Trophoblast cell (in vitro differentiated cells and primary cell): ENCODE measurements around the gene NAV3.

Source experiments
- DNase-seq, 2 donors: peaks; one replicate each; pipeline ENCODE4 v3.0.0-alpha.2; 2016
- H2AFZ ChIP-seq: 2 replicates; pipeline ENCODE4 v1.6.1; 2013; ENCODE audit warnings: low read length, moderate library complexity, mild to moderate bottlenecking; ENCODE audit not compliant: insufficient read depth, poor library complexity
- H2AK5ac ChIP-seq: 2 replicates; pipeline ENCODE4 v1.6.1; 2013; ENCODE audit warnings: mild to moderate bottlenecking, low read length
- H2BK120ac ChIP-seq: 2 replicates; pipeline ENCODE4 v1.6.1; 2013; ENCODE audit warnings: low read length, mild to moderate bottlenecking, moderate library complexity; ENCODE audit not compliant: insufficient read depth, poor library complexity
- H2BK12ac ChIP-seq: 2 replicates; pipeline ENCODE4 v1.6.1; 2013; ENCODE audit warnings: mild to moderate bottlenecking, low read length, moderate library complexity
- H2BK5ac ChIP-seq: 2 replicates; pipeline ENCODE4 v1.6.1; 2013; ENCODE audit warnings: low read length, low read depth, moderate library complexity, mild to moderate bottlenecking; ENCODE audit not compliant: poor library complexity
- H3K14ac ChIP-seq: 2 replicates; pipeline ENCODE4 v1.6.1; 2013; ENCODE audit warnings: mild to moderate bottlenecking, low read length
- H3K18ac ChIP-seq: 2 replicates; pipeline ENCODE4 v1.6.1; 2013; ENCODE audit warnings: mild to moderate bottlenecking, low read length
- H3K23ac ChIP-seq: 2 replicates; pipeline ENCODE4 v1.6.1; 2013; ENCODE audit warnings: low read length
- H3K27ac ChIP-seq: 2 replicates; pipeline ENCODE4 v1.5.1; 2013; ENCODE audit warnings: low read depth, mild to moderate bottlenecking, inconsistent platforms, low read length, moderate library complexity
- H3K27me3 ChIP-seq: 2 replicates; pipeline ENCODE4 v1.6.1; 2013; ENCODE audit warnings: inconsistent platforms, mild to moderate bottlenecking, low read length, moderate library complexity; ENCODE audit not compliant: insufficient read depth
- H3K36me3 ChIP-seq, 2 experiments: 1 replicate in 1 of 2; 2 replicates in 1 of 2; pipeline ENCODE4 v1.6.1; 2013; ENCODE audit warnings: low read length in 2 of 2, mild to moderate bottlenecking in 2 of 2, moderate library complexity in 1 of 2; ENCODE audit not compliant: insufficient read depth in 2 of 2, control insufficient read depth in 1 of 2
- H3K4ac ChIP-seq: 2 replicates; pipeline ENCODE4 v1.6.1; 2013; ENCODE audit warnings: low read depth, mild to moderate bottlenecking, low read length, moderate library complexity
- H3K4me1 ChIP-seq, 2 experiments: 1 replicate in 1 of 2; 2 replicates in 1 of 2; pipeline ENCODE4 v1.6.1; 2013; ENCODE audit warnings: low read length in 2 of 2, mild to moderate bottlenecking in 2 of 2, moderate library complexity in 1 of 2; ENCODE audit not compliant: insufficient read depth in 2 of 2, control insufficient read depth in 1 of 2
- H3K4me2 ChIP-seq: 2 replicates; pipeline ENCODE4 v1.6.1; 2013; ENCODE audit warnings: inconsistent platforms, mild to moderate bottlenecking, low read length, moderate library complexity
- H3K4me3 ChIP-seq: 2 replicates; pipeline ENCODE4 v1.5.1; 2013; ENCODE audit warnings: mild to moderate bottlenecking, low read depth, low read length, inconsistent platforms
- H3K79me1 ChIP-seq: one replicate; pipeline ENCODE4 v1.6.1; 2013; ENCODE audit warnings: low read length
- H3K79me2 ChIP-seq: 2 replicates; pipeline ENCODE4 v1.6.1; 2013; ENCODE audit warnings: low read length, mild to moderate bottlenecking; ENCODE audit not compliant: control insufficient read depth, insufficient read depth, poor library complexity
- H3K9ac ChIP-seq: 2 replicates; pipeline ENCODE4 v1.6.1; 2013; ENCODE audit warnings: mild to moderate bottlenecking, low read length
- H3K9me3 ChIP-seq: 2 replicates; pipeline ENCODE4 v1.6.1; 2013; ENCODE audit warnings: low read depth, mild to moderate bottlenecking, control low read depth, inconsistent platforms, low read length; ENCODE audit not compliant: insufficient read depth
- H4K12ac ChIP-seq: 2 replicates; pipeline ENCODE4 v1.6.1; 2013; ENCODE audit warnings: low read depth, mild to moderate bottlenecking, low read length, moderate library complexity
- H4K8ac ChIP-seq: 2 replicates; pipeline ENCODE4 v1.6.1; 2013; ENCODE audit warnings: low read depth, mild to moderate bottlenecking, low read length, moderate library complexity
- H4K91ac ChIP-seq: one replicate; pipeline ENCODE4 v1.6.1; 2013; ENCODE audit warnings: low read depth, mild to moderate bottlenecking, low read length, moderate library complexity
- WGBS: extraction: QIAGEN DNeasy Blood & Tissue Kit; methylation state at CpG from one replicate; pipeline ENCODE4 v1.1.7; 2013; ENCODE audit warnings: missing lambda C conversion rate; ENCODE audit not compliant: insufficient read length, insufficient coverage; ENCODE audit errors: extremely low coverage; 5-methylcytosine and 5-hydroxymethylcytosine counted together

Gene NAV3

DNA sequence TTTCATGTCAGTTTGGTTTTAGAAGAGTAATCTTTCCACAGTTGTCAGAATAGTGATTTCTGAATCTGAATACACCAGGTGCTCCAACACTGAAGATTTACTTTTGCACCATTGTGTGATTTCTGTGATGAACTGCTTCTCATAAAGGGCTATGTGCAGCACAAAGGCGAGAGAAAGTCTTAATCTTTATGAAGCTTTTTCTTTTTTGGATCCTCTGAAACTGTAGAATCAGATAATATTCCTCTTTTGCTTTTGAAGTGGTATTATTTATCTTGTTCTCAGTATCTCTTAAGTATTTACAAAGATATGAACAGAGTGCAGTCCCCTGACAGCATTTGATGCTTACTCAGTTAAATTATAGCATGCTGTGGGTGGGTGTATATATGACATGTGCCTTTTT, 207.8 kb downstream of the NAV3 start:
- Histone ChIP-seq H3K27me3 (no peaks in the 10 kb centered on the region), H2BK120ac (no peak overlapping the region), H3K79me2 (no peaks in the 10 kb centered on the region), H3K4me2 (no peak overlapping the region), H3K18ac (no peak overlapping the region), H2AK5ac (no peak overlapping the region), H3K9me3 (no peaks in the 10 kb centered on the region), H2AFZ (no peak overlapping the region), H3K23ac (no peak overlapping the region), H3K4me3 (no peak overlapping the region), H4K8ac (no peak overlapping the region), H3K9ac (no peak overlapping the region), H3K36me3 (no peaks in the 10 kb centered on the region), H4K91ac (no peak overlapping the region), H3K14ac (no peak overlapping the region), H3K4ac (no peak overlapping the region), H3K4me1 (no peaks in the 10 kb centered on the region), H3K27ac (no peak overlapping the region), H2BK5ac (no peak overlapping the region), H3K79me1 (no peaks in the 10 kb centered on the region), H2BK12ac (no peak overlapping the region), H4K12ac (no peak overlapping the region)
- no CpG with 5 or more reads among the region's 1 CpG for WGBS
- no peak for DNase-seq

DNA sequence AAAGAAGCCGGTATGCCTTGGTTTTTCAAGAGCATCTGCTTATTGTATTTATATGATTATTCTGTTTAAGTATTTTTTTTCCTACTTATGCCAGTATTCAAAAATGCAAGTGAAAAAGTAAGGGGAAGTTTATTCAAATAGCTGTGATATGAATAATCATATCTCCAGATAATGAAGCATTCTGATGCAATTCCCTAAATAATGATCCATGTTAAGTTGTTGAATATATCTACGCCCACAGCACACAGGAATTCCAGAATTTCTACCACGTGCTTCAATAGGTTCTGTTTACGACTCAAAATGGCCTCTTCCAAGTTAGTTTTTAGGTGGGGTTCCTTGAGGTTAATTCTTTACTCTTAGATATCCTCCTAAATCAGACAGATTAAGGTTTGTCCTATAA, 208.3 kb downstream of the NAV3 start:
- Histone ChIP-seq H3K4me1 (no peaks in the 10 kb centered on the region), H2BK5ac (no peak overlapping the region), H2AK5ac (no peak overlapping the region), H2BK12ac (no peak overlapping the region), H3K36me3 (no peaks in the 10 kb centered on the region), H2BK120ac (no peak overlapping the region), H3K27ac (no peak overlapping the region), H3K4me2 (no peak overlapping the region), H3K23ac (no peak overlapping the region), H4K91ac (no peak overlapping the region), H3K4me3 (no peak overlapping the region), H4K12ac (no peak overlapping the region), H3K14ac (no peak overlapping the region), H3K9me3 (no peaks in the 10 kb centered on the region), H3K9ac (no peak overlapping the region), H3K18ac (no peak overlapping the region), H4K8ac (no peak overlapping the region), H2AFZ (no peak overlapping the region), H3K79me2 (no peaks in the 10 kb centered on the region), H3K4ac (no peak overlapping the region), H3K79me1 (no peaks in the 10 kb centered on the region), H3K27me3 (no peaks in the 10 kb centered on the region)
- no CpG with 5 or more reads among the region's 4 CpGs for WGBS
- no peak for DNase-seq

DNA sequence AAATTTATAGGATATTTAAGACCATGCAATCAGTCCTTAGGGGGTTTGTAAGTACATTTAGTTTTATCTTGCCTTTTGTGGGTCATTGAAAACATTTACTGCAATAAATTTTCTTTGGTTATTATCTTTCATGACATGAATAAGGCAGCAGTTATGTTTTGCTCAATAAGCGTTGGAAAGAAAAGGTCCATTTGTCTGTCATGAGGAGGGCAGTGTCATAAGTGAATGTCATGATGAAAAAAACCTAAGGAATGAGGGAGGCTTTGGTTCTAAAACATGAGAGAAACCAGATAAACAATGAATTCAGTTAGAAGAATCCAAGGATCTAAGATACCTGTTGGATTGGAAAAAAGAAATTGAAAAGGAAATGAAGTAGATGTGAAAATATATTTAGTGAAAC, 209.4 kb downstream of the NAV3 start:
- H3K36me3 ChIP-seq = no peaks in the 10 kb centered on the region
- no peak overlapping the region for H2AK5ac ChIP-seq
- H3K4me2 ChIP-seq = no peak overlapping the region
- H3K27me3 ChIP-seq = no peaks in the 10 kb centered on the region
- no peak overlapping the region for H3K4me3 ChIP-seq
- no peak overlapping the region for H3K27ac ChIP-seq
- H4K12ac ChIP-seq = no peak overlapping the region
- no peak overlapping the region for H3K14ac ChIP-seq
- no peak overlapping the region for H3K4ac ChIP-seq
- no peaks in the 10 kb centered on the region for H3K4me1 ChIP-seq
- no peaks in the 10 kb centered on the region for H3K9me3 ChIP-seq
- no peak overlapping the region for H4K91ac ChIP-seq
- H2BK5ac ChIP-seq = no peak overlapping the region
- H3K23ac ChIP-seq = no peak overlapping the region
- no peak overlapping the region for H3K18ac ChIP-seq
- no peak overlapping the region for H2BK12ac ChIP-seq
- H4K8ac ChIP-seq = no peak overlapping the region
- no peak for DNase-seq
- no peak overlapping the region for H2AFZ ChIP-seq
- no peaks in the 10 kb centered on the region for H3K79me1 ChIP-seq
- H2BK120ac ChIP-seq = no peak overlapping the region
- H3K9ac ChIP-seq = no peak overlapping the region
- no CpG with 5 or more reads among the region's 1 CpG for WGBS
- no peaks in the 10 kb centered on the region for H3K79me2 ChIP-seq

DNA sequence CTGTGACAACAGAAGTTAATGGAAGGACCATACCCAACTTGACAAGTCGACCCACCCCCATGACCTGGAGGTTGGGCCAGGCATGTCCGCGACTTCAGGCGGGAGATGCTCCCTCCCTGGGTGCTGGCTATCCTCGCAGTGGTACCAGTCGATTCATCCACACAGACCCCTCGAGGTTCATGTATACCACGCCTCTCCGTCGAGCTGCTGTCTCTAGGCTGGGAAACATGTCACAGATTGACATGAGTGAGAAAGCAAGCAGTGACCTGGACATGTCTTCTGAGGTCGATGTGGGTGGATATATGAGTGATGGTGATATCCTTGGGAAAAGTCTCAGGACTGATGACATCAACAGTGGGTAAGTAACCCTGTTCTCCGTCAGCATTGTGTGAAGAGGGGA, 220.1 kb downstream of the NAV3 start:
- Histone ChIP-seq H3K23ac (no peak overlapping the region), H3K79me1 (no peaks in the 10 kb centered on the region), H3K27ac (no peak overlapping the region), H2AFZ (no peak overlapping the region), H3K4me1 (no peaks in the 10 kb centered on the region), H4K12ac (no peak overlapping the region), H3K18ac (no peak overlapping the region), H3K14ac (no peak overlapping the region), H3K36me3 (no peaks in the 10 kb centered on the region), H3K9ac (no peak overlapping the region), H2BK5ac (no peak overlapping the region), H2AK5ac (no peak overlapping the region), H3K4me3 (no peak overlapping the region), H3K79me2 (no peaks in the 10 kb centered on the region), H2BK120ac (no peak overlapping the region), H3K4ac (no peak overlapping the region), H4K91ac (no peak overlapping the region), H3K4me2 (no peak overlapping the region), H3K27me3 (no peaks in the 10 kb centered on the region), H3K9me3 (no peaks in the 10 kb centered on the region), H2BK12ac (no peak overlapping the region), H4K8ac (no peak overlapping the region)
- no peak for DNase-seq
- WGBS = no CpG with 5 or more reads among the region's 12 CpGs

DNA sequence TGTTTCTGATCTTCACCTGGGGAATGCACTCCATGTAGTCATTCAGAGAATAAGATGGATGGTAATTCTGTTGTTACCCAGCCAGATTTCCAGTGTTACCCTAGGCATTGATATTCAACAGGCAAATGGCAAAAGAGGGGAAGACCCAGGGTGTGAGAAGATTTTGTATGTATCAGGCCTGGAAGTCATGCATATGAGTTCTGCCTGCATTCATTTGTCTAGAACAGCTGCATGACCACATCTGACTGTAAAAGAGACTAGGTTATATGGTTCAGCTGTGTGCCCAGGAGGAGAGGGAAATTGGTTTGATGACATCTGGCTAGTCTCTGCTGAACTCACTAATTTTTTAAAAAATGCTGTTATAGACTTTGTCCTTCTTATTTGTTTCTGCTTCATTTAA, 224.9 kb downstream of the NAV3 start:
- no peak overlapping the region for H2AFZ ChIP-seq
- H3K9me3 ChIP-seq = no peaks in the 10 kb centered on the region
- no peak overlapping the region for H2BK120ac ChIP-seq
- no peak overlapping the region for H3K14ac ChIP-seq
- no peaks in the 10 kb centered on the region for H3K79me2 ChIP-seq
- H3K23ac ChIP-seq = no peak overlapping the region
- no peak overlapping the region for H3K4me2 ChIP-seq
- no peak overlapping the region for H3K18ac ChIP-seq
- H3K4me3 ChIP-seq = no peak overlapping the region
- H3K9ac ChIP-seq = no peak overlapping the region
- H3K27ac ChIP-seq = no peak overlapping the region
- no peak overlapping the region for H4K91ac ChIP-seq
- DNase-seq = no peak
- H2BK5ac ChIP-seq = no peak overlapping the region
- no peak overlapping the region for H4K12ac ChIP-seq
- H3K27me3 ChIP-seq = no peaks in the 10 kb centered on the region
- no peaks in the 10 kb centered on the region for H3K4me1 ChIP-seq
- H2AK5ac ChIP-seq = no peak overlapping the region
- H3K36me3 ChIP-seq = no peaks in the 10 kb centered on the region
- no peaks in the 10 kb centered on the region for H3K79me1 ChIP-seq
- H4K8ac ChIP-seq = no peak overlapping the region
- H2BK12ac ChIP-seq = no peak overlapping the region
- no peak overlapping the region for H3K4ac ChIP-seq
